GM19193 (cell line): Measurements from ENCODE around the gene VAV2.

Experiments
- POLR2A ChIP-seq: IDR thresholded peaks from 4 replicates; pipeline ENCODE4 v1.6.1; 2011; ENCODE audit not compliant: insufficient read depth, insufficient read length; ENCODE audit errors: extremely low read depth

The VAV2 gene

GRCh38 chr9:133938086-133938485 lies 54.0 kb downstream of the VAV2 start:
- no peak for TF ChIP-seq POLR2A

- TF ChIP-seq POLR2A = no peak
Measured at GRCh38 chr9:133937120-133937519, 55.0 kb downstream of the VAV2 start.

GRCh38 chr9:133935328-133936005 lies 56.7 kb downstream of the VAV2 start:
- no peak for TF ChIP-seq POLR2A

- TF ChIP-seq POLR2A = no peak
Measured at GRCh38 chr9:133934482-133935232, 57.5 kb downstream of the VAV2 start.

- no peak for TF ChIP-seq POLR2A
Measured at GRCh38 chr9:133933426-133934026, 58.6 kb downstream of the VAV2 start.

GRCh38 chr9:133932633-133933032 lies 59.5 kb downstream of the VAV2 start:
- no peak for TF ChIP-seq POLR2A

GRCh38 chr9:133932181-133932580 lies 59.9 kb downstream of the VAV2 start:
- TF ChIP-seq POLR2A = no peak

GRCh38 chr9:133930682-133931485 lies 61.2 kb downstream of the VAV2 start:
- no peak for TF ChIP-seq POLR2A

- TF ChIP-seq POLR2A = no peak
Measured at GRCh38 chr9:133930046-133930681, 62.0 kb downstream of the VAV2 start.

GRCh38 chr9:133929599-133929998 lies 62.5 kb downstream of the VAV2 start:
- no peak for TF ChIP-seq POLR2A

- TF ChIP-seq POLR2A = no peak
Measured at GRCh38 chr9:133928248-133928764, 63.8 kb downstream of the VAV2 start.

GRCh38 chr9:133927041-133927440 lies 65.1 kb downstream of the VAV2 start:
- TF ChIP-seq POLR2A = peak; percentile 9

- no peak for TF ChIP-seq POLR2A
Measured at GRCh38 chr9:133926165-133926856, 65.8 kb downstream of the VAV2 start.

GRCh38 chr9:133924453-133924852 lies 67.7 kb downstream of the VAV2 start:
- no peak for TF ChIP-seq POLR2A
